Subcutaneous abdominal adipose tissue (tissue), 5 donors: Measurements from ENCODE around the gene B4GALNT3.

Experiments used
- H3K27ac ChIP-seq: one replicate; pipeline ENCODE4 v1.7.0; 2013; ENCODE audit warnings: low read depth, mild to moderate bottlenecking, inconsistent platforms, low read length, moderate library complexity
- H3K27me3 ChIP-seq, 5 donors: one replicate each; pipeline ENCODE4 v1.7.0; 2013; ENCODE audit warnings: low read length in 5 of 5, inconsistent platforms in 1 of 5; ENCODE audit not compliant: control insufficient read depth in 5 of 5, insufficient read depth in 4 of 5
- H3K36me3 ChIP-seq, 5 donors: one replicate each; pipeline ENCODE4 v1.7.0; 2013; ENCODE audit warnings: low read length in 5 of 5; ENCODE audit not compliant: control insufficient read depth in 5 of 5, insufficient read depth in 5 of 5
- H3K4me1 ChIP-seq, 5 donors: one replicate each; pipeline ENCODE4 v1.7.0; 2013; ENCODE audit warnings: low read length in 5 of 5, mild to moderate bottlenecking in 3 of 5, moderate library complexity in 1 of 5; ENCODE audit not compliant: control insufficient read depth in 5 of 5, insufficient read depth in 5 of 5
- H3K4me3 ChIP-seq, 5 donors: one replicate each; pipeline ENCODE4 v1.7.0; 2013; ENCODE audit warnings: low read length in 5 of 5, low read depth in 1 of 5
- H3K9ac ChIP-seq, 5 donors: one replicate each; pipeline ENCODE4 v1.7.0; 2013; ENCODE audit warnings: low read length in 5 of 5, mild to moderate bottlenecking in 4 of 5, moderate library complexity in 3 of 5
- H3K9me3 ChIP-seq, 5 donors: one replicate each; pipeline ENCODE4 v1.7.0; 2013; ENCODE audit warnings: low read length in 5 of 5; ENCODE audit not compliant: control insufficient read depth in 5 of 5
- donor health status: healthy.
- donor health status: healthy.
- donor health status: healthy.
- donor health status: healthy.
- donor health status: healthy.

Gene B4GALNT3

DNA sequence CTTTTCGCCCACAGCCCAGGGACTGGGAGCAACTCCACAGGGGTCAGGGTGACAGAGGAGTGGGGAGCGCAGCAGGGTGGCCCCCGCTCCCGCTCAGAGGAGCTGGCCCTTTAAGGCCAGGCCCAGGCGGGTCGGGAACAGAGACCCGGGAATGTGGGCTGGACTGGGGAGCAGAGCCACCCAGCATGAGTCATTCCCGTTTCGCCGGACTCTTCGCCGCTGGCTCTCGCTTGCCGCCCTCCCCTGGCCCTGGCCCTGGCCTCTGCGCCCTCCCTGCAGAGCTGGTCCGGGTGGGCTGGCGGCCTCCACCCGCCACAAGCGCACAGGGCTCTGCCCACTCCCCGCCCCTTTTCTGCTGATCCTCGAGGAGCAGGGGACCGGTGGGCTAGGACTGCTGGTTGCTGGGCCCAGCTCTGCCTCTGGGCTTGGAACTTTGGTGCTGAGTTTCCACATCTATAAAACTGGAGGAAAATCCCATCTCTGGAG, 110.7 kb downstream of the B4GALNT3 start:
- Histone ChIP-seq H3K9ac (peak overlapping the region; percentile 78 to 84 (median 81)), H3K4me3 (peak overlapping the region; percentile 62 to 81 (median 70)), H3K9me3 (no peaks in the 10 kb centered on the region), H3K27ac (peak overlapping the region; percentile 99), H3K36me3 (peaks cover 0 to 7% (median 1%) of the 10 kb centered on the region in 5 donors), H3K4me1 (peaks cover 14 to 57% (median 45%) of the 10 kb centered on the region in 5 donors), H3K27me3 (no peaks in the 10 kb centered on the region)

- Histone ChIP-seq H3K36me3 (no peaks in the 10 kb centered on the region), H3K4me1 (peaks cover 17 to 64% (median 51%) of the 10 kb centered on the region in 5 donors), H3K9me3 (no peaks in the 10 kb centered on the region), H3K27me3 (no peaks in the 10 kb centered on the region), H3K27ac (peak overlapping the region; percentile 99), H3K9ac (peak overlapping the region; percentile 78 to 84 (median 81)), H3K4me3 (peak overlapping the region; percentile 62 to 75 (median 70))
Measured at GRCh38 chr12:570921-571794, 111.4 kb downstream of the B4GALNT3 start.

GRCh38 chr12:571795-572531, 112.2 kb downstream of the B4GALNT3 start:
- Histone ChIP-seq H3K9ac (peak overlapping the region; percentile 38 to 84 (median 62)), H3K36me3 (no peaks in the 10 kb centered on the region), H3K4me1 (peaks cover 17 to 70% (median 59%) of the 10 kb centered on the region in 5 donors), H3K4me3 (peak overlapping the region in 2 of 5 donors; percentile 22 to 70), H3K27ac (peak overlapping the region; percentile 99), H3K27me3 (no peaks in the 10 kb centered on the region), H3K9me3 (no peaks in the 10 kb centered on the region)

- Histone ChIP-seq H3K36me3 (no peaks in the 10 kb centered on the region), H3K9ac (peak overlapping the region in 4 of 5 donors; percentile 26 to 84 (median 52)), H3K9me3 (no peaks in the 10 kb centered on the region), H3K4me3 (no peak overlapping the region), H3K27ac (peak overlapping the region; percentile 99), H3K4me1 (peaks cover 17 to 70% (median 59%) of the 10 kb centered on the region in 5 donors), H3K27me3 (no peaks in the 10 kb centered on the region)
Measured at GRCh38 chr12:572532-572899, 112.8 kb downstream of the B4GALNT3 start.

DNA sequence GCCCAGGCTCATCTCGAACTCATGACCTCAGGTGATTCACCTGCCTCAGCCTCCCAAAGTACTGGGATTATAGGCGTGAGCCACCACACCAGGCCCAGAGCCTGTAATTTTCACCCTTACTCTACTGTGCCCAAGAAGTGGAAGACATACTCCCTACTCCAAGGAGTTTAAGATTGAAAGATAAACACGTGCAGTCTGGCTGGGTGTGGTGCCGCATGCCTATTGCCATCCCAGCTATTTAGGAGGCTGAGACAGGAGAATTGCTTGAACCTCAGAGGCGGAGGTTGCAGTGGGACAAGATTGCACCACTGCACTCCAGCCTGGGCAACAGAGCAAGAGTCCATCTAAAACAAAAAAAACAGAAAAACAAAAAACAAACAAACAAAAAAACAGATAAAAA, 113.5 kb downstream of the B4GALNT3 start:
- Histone ChIP-seq H3K9me3 (no peaks in the 10 kb centered on the region), H3K9ac (no peak overlapping the region), H3K27ac (no peak overlapping the region), H3K27me3 (no peaks in the 10 kb centered on the region), H3K36me3 (no peaks in the 10 kb centered on the region), H3K4me3 (no peak overlapping the region), H3K4me1 (peaks cover 17 to 70% (median 59%) of the 10 kb centered on the region in 5 donors)

- peak overlapping the region; percentile 87 for H3K27ac ChIP-seq
- H3K9ac ChIP-seq: peak overlapping the region in 1 of 5 donors; percentile 30
- H3K4me3 ChIP-seq: no peak overlapping the region
- H3K4me1 ChIP-seq: peaks cover 17 to 65% (median 58%) of the 10 kb centered on the region in 5 donors
- H3K9me3 ChIP-seq: no peaks in the 10 kb centered on the region
- no peaks in the 10 kb centered on the region for H3K27me3 ChIP-seq
- no peaks in the 10 kb centered on the region for H3K36me3 ChIP-seq
Measured at GRCh38 chr12:574475-575128, 114.9 kb downstream of the B4GALNT3 start.

- H3K9me3 ChIP-seq: no peaks in the 10 kb centered on the region
- no peaks in the 10 kb centered on the region for H3K36me3 ChIP-seq
- peak overlapping the region; percentile 87 for H3K27ac ChIP-seq
Measured at GRCh38 chr12:575129-575502, 115.4 kb downstream of the B4GALNT3 start.

DNA sequence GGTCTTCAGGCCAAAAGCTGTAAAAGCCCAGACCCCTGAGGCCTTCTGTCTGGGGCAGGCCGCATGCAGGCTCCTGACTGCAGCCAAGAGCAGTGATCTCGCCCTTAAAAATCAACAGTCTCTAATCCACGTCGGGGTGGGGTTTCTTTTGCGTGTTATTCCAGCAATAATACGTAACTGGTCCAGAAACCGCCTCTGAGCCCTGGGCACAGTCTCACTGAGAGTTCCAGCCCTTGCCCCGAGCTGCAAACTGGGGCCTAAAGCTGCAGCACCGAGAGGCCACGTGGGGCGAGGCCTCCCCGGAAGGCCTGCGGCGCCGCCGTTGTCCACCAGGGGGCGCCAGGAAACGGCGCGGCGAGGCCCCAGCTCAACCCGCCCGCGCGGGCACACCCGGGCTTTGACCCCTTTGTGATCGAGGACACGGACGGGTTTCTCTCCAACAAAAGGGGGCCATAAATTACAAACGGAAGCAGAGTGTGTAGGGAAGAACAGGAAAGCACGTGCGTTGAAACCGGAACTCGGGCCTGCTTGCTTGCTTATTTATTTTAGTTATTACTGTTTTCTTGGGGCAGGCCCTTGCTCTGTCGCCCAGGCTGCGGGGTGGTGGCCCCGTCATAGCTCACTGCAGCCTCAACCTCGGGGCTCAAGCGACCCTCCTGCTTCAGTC, 116.3 kb downstream of the B4GALNT3 start:
- Histone ChIP-seq H3K27me3 (no peaks in the 10 kb centered on the region), H3K4me3 (peak overlapping the region in 4 of 5 donors; percentile 22 to 36 (median 28)), H3K4me1 (peaks cover 14 to 52% (median 47%) of the 10 kb centered on the region in 5 donors), H3K9ac (peak overlapping the region in 3 of 5 donors; percentile 21 to 67 (median 30)), H3K27ac (peak overlapping the region; percentile 87), H3K9me3 (no peaks in the 10 kb centered on the region), H3K36me3 (no peaks in the 10 kb centered on the region)

More at GRCh38 chr12:575129-575502, 115.4 kb downstream of the B4GALNT3 start:
- Histone ChIP-seq H3K9ac (peak overlapping the region in 2 of 5 donors; percentile 30 to 67), H3K27me3 (no peaks in the 10 kb centered on the region), H3K4me1 (peaks cover 17 to 61% (median 54%) of the 10 kb centered on the region in 5 donors), H3K4me3 (no peak overlapping the region)

GRCh38 chr12:576615-577110, 116.9 kb downstream of the B4GALNT3 start:
- H3K27ac ChIP-seq: peak overlapping the region; percentile 87
- H3K27me3 ChIP-seq: no peaks in the 10 kb centered on the region
- peak overlapping the region in 2 of 5 donors; percentile 27 to 28 for H3K4me3 ChIP-seq
- peaks cover 9 to 46% (median 41%) of the 10 kb centered on the region in 5 donors for H3K4me1 ChIP-seq
- no peaks in the 10 kb centered on the region for H3K36me3 ChIP-seq
- H3K9ac ChIP-seq: peak overlapping the region in 3 of 5 donors; percentile 6 to 60 (median 16)
- no peaks in the 10 kb centered on the region for H3K9me3 ChIP-seq
